ENCODE data around the gene KSR1.

KSR1 gene

GRCh38 chr17:27550974-27551505, 94.8 kb downstream of the KSR1 start:
- DNase-seq (ENCODE audit: low read depth): no peak

GRCh38 chr17:27551701-27552248, 95.5 kb downstream of the KSR1 start:
- DNase-seq (ENCODE audit: low read depth): no peak

GRCh38 chr17:27552276-27552732, 96.1 kb downstream of the KSR1 start:
- no peak for DNase-seq (ENCODE audit: low read depth)

GRCh38 chr17:27553019-27553511, 96.8 kb downstream of the KSR1 start:
- DNase-seq (ENCODE audit: low read depth): no peak

- no peak for DNase-seq (ENCODE audit: low read depth)
These were observed 97.9 kb downstream of the KSR1 start for GRCh38 chr17:27554152-27554551.

- DNase-seq (ENCODE audit: low read depth): no peak
These were observed 98.7 kb downstream of the KSR1 start for GRCh38 chr17:27554911-27555310.

- DNase-seq (ENCODE audit: low read depth): no peak
These were observed 99.1 kb downstream of the KSR1 start for GRCh38 chr17:27555339-27555738.

GRCh38 chr17:27558341-27558740, 102.1 kb downstream of the KSR1 start:
- DNase-seq (ENCODE audit: low read depth): no peak

GRCh38 chr17:27558842-27559505, 102.7 kb downstream of the KSR1 start:
- no peak for DNase-seq (ENCODE audit: low read depth)

- peak; percentile 76 for DNase-seq (ENCODE audit: low read depth)
These were observed 103.5 kb downstream of the KSR1 start for GRCh38 chr17:27559506-27560481.

GRCh38 chr17:27560668-27561067, 104.4 kb downstream of the KSR1 start:
- no peak for DNase-seq (ENCODE audit: low read depth)

- DNase-seq (ENCODE audit: low read depth): no peak
These were observed 106.7 kb downstream of the KSR1 start for GRCh38 chr17:27562777-27563455.

- no peak for DNase-seq (ENCODE audit: low read depth)
These were observed 107.3 kb downstream of the KSR1 start for GRCh38 chr17:27563532-27563931.

GRCh38 chr17:27564463-27564862, 108.2 kb downstream of the KSR1 start:
- DNase-seq (ENCODE audit: low read depth): no peak

- no peak for DNase-seq (ENCODE audit: low read depth)
These were observed 109.8 kb downstream of the KSR1 start for GRCh38 chr17:27565874-27566670.

GRCh38 chr17:27566671-27567562, 110.7 kb downstream of the KSR1 start:
- DNase-seq (ENCODE audit: low read depth): no peak

GRCh38 chr17:27567563-27567859, 111.3 kb downstream of the KSR1 start:
- DNase-seq (ENCODE audit: low read depth): no peak

- DNase-seq (ENCODE audit: low read depth): no peak
These were observed 112.0 kb downstream of the KSR1 start for GRCh38 chr17:27568216-27568615.

GRCh38 chr17:27568811-27569210, 112.6 kb downstream of the KSR1 start:
- no peak for DNase-seq (ENCODE audit: low read depth)

GRCh38 chr17:27569257-27569722, 113.0 kb downstream of the KSR1 start:
- DNase-seq (ENCODE audit: low read depth): no peak
